WTC11 (cell line): ENCODE results near the gene GRM4.

Experiments
- CDX4 ChIP-seq: fragments of 250-450 bp; sonication (Bioruptor Pico); IDR thresholded peaks from 2 replicates; pipeline ENCODE4 v1.9.0; 2021; ENCODE audit warnings: moderate library complexity, mild to moderate bottlenecking, inconsistent platforms, borderline replicate concordance
- E2F1 ChIP-seq: sonication (generic); formaldehyde crosslinking; IDR thresholded peaks from 2 replicates; pipeline ENCODE4 v1.8.0; 2022; ENCODE audit warnings: mild to moderate bottlenecking, missing genetic modification reagents
- IRF2 ChIP-seq: sonication (generic); formaldehyde crosslinking; IDR thresholded peaks from 2 replicates; pipeline ENCODE4 v1.8.0; 2022; ENCODE audit warnings: low read depth, missing genetic modification reagents, borderline replicate concordance
- NR2C2 ChIP-seq: sonication (generic); formaldehyde crosslinking; IDR thresholded peaks from 2 replicates; pipeline ENCODE4 v1.8.0; 2022; ENCODE audit warnings: mild to moderate bottlenecking, missing genetic modification reagents
- SMAD4 ChIP-seq: sonication (generic); formaldehyde crosslinking; IDR thresholded peaks from 2 replicates; pipeline ENCODE4 v1.8.0; 2022; ENCODE audit warnings: mild to moderate bottlenecking, missing genetic modification reagents
- SP1 ChIP-seq: sonication (generic); formaldehyde crosslinking; conservative IDR thresholded peaks from 2 replicates; pipeline ENCODE4 v1.8.1; 2022; ENCODE audit warnings: missing genetic modification reagents
- TCF7 ChIP-seq: sonication (generic); formaldehyde crosslinking; IDR thresholded peaks from 2 replicates; pipeline ENCODE4 v1.8.0; 2022; ENCODE audit warnings: mild to moderate bottlenecking, low read depth, missing genetic modification reagents, moderate library complexity
- USF1 ChIP-seq: sonication (generic); formaldehyde crosslinking; IDR thresholded peaks from 2 replicates; pipeline ENCODE4 v1.8.0; 2022; ENCODE audit warnings: mild to moderate bottlenecking, missing genetic modification reagents
- ZNF263 ChIP-seq: sonication (generic); formaldehyde crosslinking; IDR thresholded peaks from 2 replicates; pipeline ENCODE4 v1.8.1; 2022; ENCODE audit warnings: low read depth, mild to moderate bottlenecking, moderate library complexity, missing genetic modification reagents
- TF ChIP-seq, protein P1 (sequence below): sonication (generic); formaldehyde crosslinking; IDR thresholded peaks from 2 replicates; pipeline ENCODE4 v1.8.1; 2022; ENCODE audit warnings: mild to moderate bottlenecking, moderate library complexity, missing genetic modification reagents
- TF ChIP-seq, protein P2 (sequence below): fragments of 200-600 bp; IDR thresholded peaks from 2 replicates; pipeline ENCODE4 v1.8.0; 2022; ENCODE audit warnings: antibody characterized with exemption
- TF ChIP-seq, protein P3 (sequence below): sonication (generic); formaldehyde crosslinking; IDR thresholded peaks from 2 replicates; pipeline ENCODE4 v1.8.1; 2022; ENCODE audit warnings: low read depth, missing genetic modification reagents, borderline replicate concordance
- TF ChIP-seq, protein P4 (sequence below): sonication (generic); formaldehyde crosslinking; IDR thresholded peaks from 2 replicates; pipeline ENCODE4 v1.8.1; 2022; ENCODE audit warnings: mild to moderate bottlenecking, missing genetic modification reagents, moderate library complexity, borderline replicate concordance

- TF ChIP-seq, protein P1, sequence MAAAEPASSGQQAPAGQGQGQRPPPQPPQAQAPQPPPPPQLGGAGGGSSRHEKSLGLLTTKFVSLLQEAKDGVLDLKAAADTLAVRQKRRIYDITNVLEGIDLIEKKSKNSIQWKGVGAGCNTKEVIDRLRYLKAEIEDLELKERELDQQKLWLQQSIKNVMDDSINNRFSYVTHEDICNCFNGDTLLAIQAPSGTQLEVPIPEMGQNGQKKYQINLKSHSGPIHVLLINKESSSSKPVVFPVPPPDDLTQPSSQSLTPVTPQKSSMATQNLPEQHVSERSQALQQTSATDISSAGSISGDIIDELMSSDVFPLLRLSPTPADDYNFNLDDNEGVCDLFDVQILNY, result no peak
- TF ChIP-seq USF1 (CRISPR knock-in tag), result no peak
- TF ChIP-seq, protein P2, sequence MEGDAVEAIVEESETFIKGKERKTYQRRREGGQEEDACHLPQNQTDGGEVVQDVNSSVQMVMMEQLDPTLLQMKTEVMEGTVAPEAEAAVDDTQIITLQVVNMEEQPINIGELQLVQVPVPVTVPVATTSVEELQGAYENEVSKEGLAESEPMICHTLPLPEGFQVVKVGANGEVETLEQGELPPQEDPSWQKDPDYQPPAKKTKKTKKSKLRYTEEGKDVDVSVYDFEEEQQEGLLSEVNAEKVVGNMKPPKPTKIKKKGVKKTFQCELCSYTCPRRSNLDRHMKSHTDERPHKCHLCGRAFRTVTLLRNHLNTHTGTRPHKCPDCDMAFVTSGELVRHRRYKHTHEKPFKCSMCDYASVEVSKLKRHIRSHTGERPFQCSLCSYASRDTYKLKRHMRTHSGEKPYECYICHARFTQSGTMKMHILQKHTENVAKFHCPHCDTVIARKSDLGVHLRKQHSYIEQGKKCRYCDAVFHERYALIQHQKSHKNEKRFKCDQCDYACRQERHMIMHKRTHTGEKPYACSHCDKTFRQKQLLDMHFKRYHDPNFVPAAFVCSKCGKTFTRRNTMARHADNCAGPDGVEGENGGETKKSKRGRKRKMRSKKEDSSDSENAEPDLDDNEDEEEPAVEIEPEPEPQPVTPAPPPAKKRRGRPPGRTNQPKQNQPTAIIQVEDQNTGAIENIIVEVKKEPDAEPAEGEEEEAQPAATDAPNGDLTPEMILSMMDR, result no peak
- no peak for TF ChIP-seq NR2C2 (CRISPR knock-in tag)
- no peak for TF ChIP-seq TCF7 (CRISPR knock-in tag)
- TF ChIP-seq SP1 (CRISPR knock-in tag), result no peak
- TF ChIP-seq IRF2 (CRISPR knock-in tag), result no peak
- TF ChIP-seq ZNF263 (CRISPR knock-in tag), result no peak
- TF ChIP-seq, protein P3, sequence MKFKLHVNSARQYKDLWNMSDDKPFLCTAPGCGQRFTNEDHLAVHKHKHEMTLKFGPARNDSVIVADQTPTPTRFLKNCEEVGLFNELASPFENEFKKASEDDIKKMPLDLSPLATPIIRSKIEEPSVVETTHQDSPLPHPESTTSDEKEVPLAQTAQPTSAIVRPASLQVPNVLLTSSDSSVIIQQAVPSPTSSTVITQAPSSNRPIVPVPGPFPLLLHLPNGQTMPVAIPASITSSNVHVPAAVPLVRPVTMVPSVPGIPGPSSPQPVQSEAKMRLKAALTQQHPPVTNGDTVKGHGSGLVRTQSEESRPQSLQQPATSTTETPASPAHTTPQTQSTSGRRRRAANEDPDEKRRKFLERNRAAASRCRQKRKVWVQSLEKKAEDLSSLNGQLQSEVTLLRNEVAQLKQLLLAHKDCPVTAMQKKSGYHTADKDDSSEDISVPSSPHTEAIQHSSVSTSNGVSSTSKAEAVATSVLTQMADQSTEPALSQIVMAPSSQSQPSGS, result no peak
- TF ChIP-seq CDX4, result no peak
- no peak for TF ChIP-seq SMAD4 (CRISPR knock-in tag)
- TF ChIP-seq, protein P4, sequence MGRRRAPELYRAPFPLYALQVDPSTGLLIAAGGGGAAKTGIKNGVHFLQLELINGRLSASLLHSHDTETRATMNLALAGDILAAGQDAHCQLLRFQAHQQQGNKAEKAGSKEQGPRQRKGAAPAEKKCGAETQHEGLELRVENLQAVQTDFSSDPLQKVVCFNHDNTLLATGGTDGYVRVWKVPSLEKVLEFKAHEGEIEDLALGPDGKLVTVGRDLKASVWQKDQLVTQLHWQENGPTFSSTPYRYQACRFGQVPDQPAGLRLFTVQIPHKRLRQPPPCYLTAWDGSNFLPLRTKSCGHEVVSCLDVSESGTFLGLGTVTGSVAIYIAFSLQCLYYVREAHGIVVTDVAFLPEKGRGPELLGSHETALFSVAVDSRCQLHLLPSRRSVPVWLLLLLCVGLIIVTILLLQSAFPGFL (CRISPR knock-in tag), result no peak
- TF ChIP-seq E2F1, result no peak
Observed at GRCh38 chr6:33990061-33990541, 155.8 kb downstream of the GRM4 start.
